ENCODE measurements around the gene ELMO3. TPM values are rescaled to one million over a fixed set of nuclear protein-coding genes. Genes with fewer than 3 reads are reported as not detected.

Gene ELMO3
- total RNA-seq, 1 donor from 2014 or later: not detected

DNA sequence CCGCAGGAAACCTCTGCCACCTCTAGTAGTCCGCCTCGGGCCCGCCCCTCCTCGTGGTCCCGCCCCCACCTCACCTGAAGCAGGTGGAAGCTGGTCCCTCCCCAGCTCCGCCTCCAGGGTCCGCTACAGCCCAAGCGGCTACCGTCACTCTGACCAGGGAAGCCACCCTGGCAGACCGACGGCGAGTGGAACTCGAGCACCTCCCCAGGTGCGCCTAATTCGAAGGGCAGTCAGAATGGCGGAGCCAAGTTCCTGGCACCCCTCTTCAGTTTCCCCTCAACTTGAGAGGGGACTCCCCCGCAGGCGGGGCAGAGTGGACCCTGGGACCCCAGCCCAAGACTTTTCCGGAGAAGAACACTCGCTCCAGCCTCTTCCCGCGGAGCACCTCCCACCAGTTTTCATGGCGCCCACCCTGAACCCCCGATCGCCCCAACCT, 47.8 kb downstream of the ELMO3 start:
- no peaks in the 10 kb centered on the region for H3K9me3 ChIP-seq (ENCODE audit: low read depth)
- no peak overlapping the region for H3K27ac ChIP-seq
- H3K36me3 Mint-ChIP-seq: no peaks in the 10 kb centered on the region
- no peak overlapping the region for H3K9ac ChIP-seq
- peaks cover 35% of the 10 kb centered on the region for H3F3A ChIP-seq (ENCODE audit: low read depth)
- H3K4me1 ChIP-seq: peaks cover 25% of the 10 kb centered on the region
- peaks cover 27% of the 10 kb centered on the region for H3K4me1 Mint-ChIP-seq
- H3K27ac Mint-ChIP-seq: no peak overlapping the region
- H3K36me3 ChIP-seq: no peaks in the 10 kb centered on the region
- peak overlapping the region; percentile 87 for H2AFZ ChIP-seq (replicated peaks)
- peak overlapping the region; percentile 92 for H3K4me3 Mint-ChIP-seq
- peak overlapping the region; percentile 92 for H3K4me2 ChIP-seq
- TF ChIP-seq EZH2 (IDR thresholded peaks at IDR 0.05) (no peak), EZH2phosphoT487 (IDR thresholded peaks at IDR 0.05) (no peak)
- H3K9me3 Mint-ChIP-seq: no peaks in the 10 kb centered on the region
- H4K20me1 ChIP-seq (ENCODE audit: low read depth): peaks cover 6% of the 10 kb centered on the region
- H3K27me3 ChIP-seq: peaks cover 41% of the 10 kb centered on the region
- no peaks in the 10 kb centered on the region for H3K79me2 ChIP-seq (ENCODE audit: low read depth)
- H3K27me3 Mint-ChIP-seq (ENCODE audit: insufficient read depth, low read depth): peaks cover 26% of the 10 kb centered on the region
- peak; percentile 67 for DNase-seq (ENCODE audit: low spot score)
- peak overlapping the region; percentile 64 for H3K4me3 ChIP-seq

GRCh38 chr16:67247192-67248072, 48.5 kb downstream of the ELMO3 start, which contains the start of gene FHOD1:
Gene FHOD1, minus strand, starts transcription at chr16:67247481. Its CDS starts 71 bp downstream, at chr16:67247410.
- Histone ChIP-seq H2AFZ (replicated peaks) (peak within 1 kb of the TSS; percentile 96), H3F3A (ENCODE audit: low read depth) (peaks cover 35% of the 10 kb centered on the region), H4K20me1 (ENCODE audit: low read depth) (peaks cover 6% of the 10 kb centered on the region), H3K4me3 (peak within 1 kb of the TSS; percentile 64), H3K27me3 (peaks cover 41% of the 10 kb centered on the region), H3K4me2 (peak within 1 kb of the TSS; percentile 92), H3K27ac (no peak within 1 kb of the TSS), H3K9me3 (ENCODE audit: low read depth) (no peaks in the 10 kb centered on the region), H3K9ac (no peak within 1 kb of the TSS), H3K79me2 (ENCODE audit: low read depth) (no peaks in the 10 kb centered on the region), H3K4me1 (peaks cover 25% of the 10 kb centered on the region), H3K36me3 (no peaks in the 10 kb centered on the region)
- no peak for TF ChIP-seq EZH2 (IDR thresholded peaks at IDR 0.05)
- TF ChIP-seq EZH2phosphoT487 (IDR thresholded peaks at IDR 0.05): no peak
- TF ChIP-seq CTCF (IDR thresholded peaks at IDR 0.05): no peak
- peak within 1 kb of the TSS; percentile 92 for H3K4me3 Mint-ChIP-seq
- peaks cover 27% of the 10 kb centered on the region for H3K4me1 Mint-ChIP-seq
- H3K27me3 Mint-ChIP-seq (ENCODE audit: insufficient read depth, low read depth): peaks cover 26% of the 10 kb centered on the region
- H3K27ac Mint-ChIP-seq: peak within 1 kb of the TSS; percentile 87
- no peaks in the 10 kb centered on the region for H3K9me3 Mint-ChIP-seq
- peak; percentile 98 for DNase-seq (ENCODE audit: low spot score)
- no peaks in the 10 kb centered on the region for H3K36me3 Mint-ChIP-seq

- Histone ChIP-seq H3K36me3 (no peaks in the 10 kb centered on the region), H3K4me3 (peak overlapping the region; percentile 64), H3K4me2 (peak overlapping the region; percentile 92), H3K9ac (no peak overlapping the region), H2AFZ (replicated peaks) (peak overlapping the region; percentile 96), H3F3A (ENCODE audit: low read depth) (peaks cover 35% of the 10 kb centered on the region), H3K27ac (no peak overlapping the region), H3K79me2 (ENCODE audit: low read depth) (no peaks in the 10 kb centered on the region), H3K4me1 (peaks cover 25% of the 10 kb centered on the region), H4K20me1 (ENCODE audit: low read depth) (peaks cover 6% of the 10 kb centered on the region), H3K9me3 (ENCODE audit: low read depth) (no peaks in the 10 kb centered on the region), H3K27me3 (peaks cover 41% of the 10 kb centered on the region)
- peaks cover 26% of the 10 kb centered on the region for H3K27me3 Mint-ChIP-seq (ENCODE audit: insufficient read depth, low read depth)
- no peaks in the 10 kb centered on the region for H3K36me3 Mint-ChIP-seq
- TF ChIP-seq EZH2phosphoT487 (IDR thresholded peaks at IDR 0.05): no peak
- TF ChIP-seq EZH2 (IDR thresholded peaks at IDR 0.05): no peak
- no peak for TF ChIP-seq CTCF (IDR thresholded peaks at IDR 0.05)
- no peaks in the 10 kb centered on the region for H3K9me3 Mint-ChIP-seq
- no peak for DNase-seq (ENCODE audit: low spot score)
- peak overlapping the region; percentile 92 for H3K4me3 Mint-ChIP-seq
- H3K4me1 Mint-ChIP-seq: peaks cover 27% of the 10 kb centered on the region
- H3K27ac Mint-ChIP-seq: peak overlapping the region; percentile 87
Observed at GRCh38 chr16:67248073-67248400, 49.1 kb downstream of the ELMO3 start.

Measured in neural progenitor cell (in vitro differentiated cells).